B cell (primary cell): ENCODE results near the gene SEPTIN7. TPM values are rescaled to one million over a fixed set of nuclear protein-coding genes. Genes with fewer than 3 reads are reported as not detected.

Experiments used
- ATAC-seq: fragments of 200-7000 bp; cut with Tn5 transposase; one replicate; pipeline ENCODE4 v1.10.0; 2021; ENCODE audit warnings: low read depth, mild to moderate bottlenecking, moderate number of reproducible peaks, moderate library complexity
- CTCF ChIA-PET: fragments of 350-600 bp; sonication (Branson Sonifier 250); formaldehyde crosslinking; loops from one replicate; lab custom pipeline; 2021; ENCODE audit warnings: antibody characterized with exemption, inconsistent platforms; lab: Charles Lee
- POLR2A ChIA-PET: fragments of 350-600 bp; sonication (Branson Sonifier 250); formaldehyde crosslinking; loops from one replicate; lab custom pipeline; 2021; ENCODE audit warnings: antibody characterized with exemption; lab: Charles Lee
- DNase-seq: peaks from one replicate; pipeline ENCODE4 v3.0.0; 2013
- H2AFZ ChIP-seq: 2 replicates; pipeline ENCODE4 v1.6.1; 2012; ENCODE audit warnings: mild to moderate bottlenecking, low read depth, low read length; ENCODE audit not compliant: insufficient read depth, poor library complexity, severe bottlenecking
- H3K27ac ChIP-seq, 2 donors: 1 replicate in 1 of 2; 2 replicates in 1 of 2; pipeline ENCODE4 v1.5.1; 2012 to 2013; ENCODE audit warnings: low read length in 2 of 2, mild to moderate bottlenecking in 2 of 2, moderate library complexity in 1 of 2
- H3K27me3 ChIP-seq, 4 experiments: fragments of 200-600 bp in 1 of 4; sonication (generic) in 1 of 4; replicated peaks in 1 of 4; 1 replicate in 2 of 4; 2 replicates in 2 of 4; pipeline versions ENCODE4 v1.6.1 to v1.7.0; 2013 to 2016; ENCODE audit warnings: low read length in 3 of 4, mild to moderate bottlenecking in 2 of 4, mixed read lengths in 1 of 4, moderate library complexity in 1 of 4; ENCODE audit not compliant: insufficient read depth in 4 of 4, control insufficient read depth in 3 of 4; ENCODE audit errors: control extremely low read depth in 1 of 4
- H3K36me3 ChIP-seq, 2 experiments: replicated peaks in 1 of 2; 1 replicate in 1 of 2; 2 replicates in 1 of 2; pipeline versions ENCODE4 v1.6.1 to v1.7.1; 2013; ENCODE audit warnings: low read length in 1 of 2; ENCODE audit not compliant: insufficient read depth in 2 of 2, control insufficient read depth in 1 of 2; ENCODE audit errors: control extremely low read depth in 1 of 2, extremely low read depth in 1 of 2
- H3K4me1 ChIP-seq, 2 donors: fragments of 200-600 bp in 1 of 2; sonication (generic) in 1 of 2; 1 replicate in 1 of 2; 2 replicates in 1 of 2; pipeline versions ENCODE4 v1.5.1 to v1.6.1; 2013 to 2017; ENCODE audit warnings: low read length in 2 of 2; ENCODE audit not compliant: control insufficient read depth in 2 of 2, insufficient read depth in 2 of 2
- H3K4me2 ChIP-seq: replicated peaks from 2 replicates; pipeline ENCODE3; 2012; ENCODE audit warnings: mild to moderate bottlenecking, low read depth, low read length; ENCODE audit not compliant: poor library complexity, severe bottlenecking
- H3K4me3 ChIP-seq, 5 experiments: fragments of 200-600 bp in 1 of 5; sonication (generic) in 1 of 5; 1 replicate in 3 of 5; 2 replicates in 2 of 5; pipeline versions ENCODE4 v1.5.1 to v1.7.0; 2011 to 2016; ENCODE audit warnings: low read length in 4 of 5, mild to moderate bottlenecking in 4 of 5, low read depth in 2 of 5, control low read depth in 1 of 5, moderate library complexity in 1 of 5; ENCODE audit not compliant: insufficient read depth in 1 of 5; ENCODE audit errors: control extremely low read depth in 1 of 5, extremely low read depth in 1 of 5
- H3K79me2 ChIP-seq: fragments of 200-600 bp; sonication (generic); one replicate; pipeline ENCODE4 v1.6.0; 2016; ENCODE audit warnings: low read length; ENCODE audit not compliant: control insufficient read depth, insufficient read depth
- H3K9ac ChIP-seq: fragments of 200-600 bp; sonication (generic); 2 replicates; pipeline ENCODE4 v1.6.1; 2017; ENCODE audit warnings: mild to moderate bottlenecking, low read length, moderate library complexity
- H3K9me3 ChIP-seq, 3 donors: one replicate each; pipeline versions ENCODE4 v1.6.1 to v1.7.1; 2013; ENCODE audit warnings: low read length in 2 of 3; ENCODE audit not compliant: control insufficient read depth in 2 of 3, insufficient read depth in 1 of 3; ENCODE audit errors: control extremely low read depth in 1 of 3
- H4K20me1 ChIP-seq: 2 replicates; pipeline ENCODE4 v1.6.0; 2012; ENCODE audit warnings: mild to moderate bottlenecking, low read length; ENCODE audit not compliant: insufficient read depth, control insufficient read depth, poor library complexity, severe bottlenecking
- H3K27ac Mint-ChIP-seq: one replicate; pipeline ENCODE4 v1.8.0; 2021; ENCODE audit warnings: mixed read lengths
- H3K27me3 Mint-ChIP-seq: one replicate; pipeline ENCODE4 v1.8.0; 2021; ENCODE audit warnings: mixed read lengths
- H3K4me1 Mint-ChIP-seq: one replicate; pipeline ENCODE4 v1.8.0; 2021; ENCODE audit warnings: mixed read lengths
- H3K4me3 Mint-ChIP-seq: one replicate; pipeline ENCODE4 v1.8.0; 2021; ENCODE audit warnings: mixed read lengths
- H3K9me3 Mint-ChIP-seq: one replicate; pipeline ENCODE4 v1.8.0; 2022; ENCODE audit warnings: mixed read lengths; ENCODE audit not compliant: insufficient read depth
- EZH2 ChIP-seq: IDR thresholded peaks from 2 replicates; pipeline ENCODE4 v1.6.1; 2012; ENCODE audit warnings: borderline replicate concordance, low read depth, mild to moderate bottlenecking, moderate library complexity, low read length; ENCODE audit not compliant: insufficient read depth, poor library complexity, severe bottlenecking
- WGBS: methylation state at CpG from one replicate; pipeline ENCODE4 v1.1.5; 2013; ENCODE audit warnings: missing lambda C conversion rate; ENCODE audit not compliant: insufficient coverage; 5-methylcytosine and 5-hydroxymethylcytosine counted together
- intact Hi-C: fragments of 100-400 bp; cut with micrococcal nuclease; formaldehyde crosslinking; loops from one replicate; pipeline ENCODE4 v1.10.0; 2022
- polyA plus RNA-seq: library from polyadenylated mRNA; depleted of rRNA; stranded (reverse); fragments of >200 nt; gene quantifications from 2 replicates; pipeline ENCODE4 v1.2.3, GENCODE V29; 2012
- total RNA-seq, 2 donors: library from RNA; stranded (reverse); fragments of 120-200 nt in 1 of 2; gene quantifications; 1 replicate in 1 of 2; 2 replicates in 1 of 2; pipeline versions ENCODE4 v1.2.3 to v1.2.4, GENCODE V29; 2013 to 2022
- TF ChIP-seq, protein P1 (sequence below): fragments of 200-600 bp; IDR thresholded peaks from one replicate; pipeline ENCODE4 v1.8.0; 2022; ENCODE audit warnings: antibody characterized with exemption, mild to moderate bottlenecking

Gene SEPTIN7
- total and polyA plus RNA-seq, 2 donors (not counting 1 experiment from before 2014, with no cell fraction given) = 70.0 to 315 TPM

DNA sequence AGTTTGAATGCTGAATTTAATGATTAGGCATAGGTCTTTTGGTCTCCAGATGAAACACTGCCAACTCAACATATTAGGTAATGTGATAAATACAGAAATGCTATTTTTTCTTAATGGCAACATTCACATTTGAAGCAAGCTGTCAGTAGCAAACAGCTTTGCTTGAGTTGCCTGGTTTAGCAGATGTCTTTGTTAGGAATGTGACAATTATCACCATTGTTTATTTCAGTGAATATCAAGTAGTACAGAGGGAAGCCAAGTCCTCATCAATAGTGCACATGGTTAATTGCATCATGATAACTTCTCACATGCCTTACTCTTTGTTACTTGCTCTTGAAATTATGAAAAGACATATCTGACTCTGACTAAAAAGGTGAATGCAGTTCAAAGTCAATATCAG lies 23.7 kb upstream of the SEPTIN7 start:
- Histone ChIP-seq H2AFZ (no peak overlapping the region), H3K9me3 (no peaks in the 10 kb centered on the region), H3K4me3 (no peak overlapping the region), H3K9ac (no peak overlapping the region), H3K27me3 (no peaks in the 10 kb centered on the region), H4K20me1 (no peaks in the 10 kb centered on the region), H3K4me2 (no peak overlapping the region), H3K79me2 (no peaks in the 10 kb centered on the region), H3K27ac (no peak overlapping the region), H3K36me3 (no peaks in the 10 kb centered on the region), H3K4me1 (no peaks in the 10 kb centered on the region)
- ATAC-seq (no peak), DNase-seq (no peak)
- ChIA-PET POLR2A (no interaction called here), CTCF (interaction anchor here (0.9 kb wide), 2 partner anchors 66 to 67 kb away, joined by 3 read pairs; no protein-coding TSS in a partner anchor)
- Mint-ChIP-seq H3K4me1 (peaks cover 7% of the 10 kb centered on the region), H3K27me3 (no peaks in the 10 kb centered on the region), H3K4me3 (no peak overlapping the region), H3K27ac (no peak overlapping the region), H3K9me3 (no peaks in the 10 kb centered on the region)
- intact Hi-C loops = no loop called here
- TF ChIP-seq EZH2 = no peak
- TF ChIP-seq, protein P1, sequence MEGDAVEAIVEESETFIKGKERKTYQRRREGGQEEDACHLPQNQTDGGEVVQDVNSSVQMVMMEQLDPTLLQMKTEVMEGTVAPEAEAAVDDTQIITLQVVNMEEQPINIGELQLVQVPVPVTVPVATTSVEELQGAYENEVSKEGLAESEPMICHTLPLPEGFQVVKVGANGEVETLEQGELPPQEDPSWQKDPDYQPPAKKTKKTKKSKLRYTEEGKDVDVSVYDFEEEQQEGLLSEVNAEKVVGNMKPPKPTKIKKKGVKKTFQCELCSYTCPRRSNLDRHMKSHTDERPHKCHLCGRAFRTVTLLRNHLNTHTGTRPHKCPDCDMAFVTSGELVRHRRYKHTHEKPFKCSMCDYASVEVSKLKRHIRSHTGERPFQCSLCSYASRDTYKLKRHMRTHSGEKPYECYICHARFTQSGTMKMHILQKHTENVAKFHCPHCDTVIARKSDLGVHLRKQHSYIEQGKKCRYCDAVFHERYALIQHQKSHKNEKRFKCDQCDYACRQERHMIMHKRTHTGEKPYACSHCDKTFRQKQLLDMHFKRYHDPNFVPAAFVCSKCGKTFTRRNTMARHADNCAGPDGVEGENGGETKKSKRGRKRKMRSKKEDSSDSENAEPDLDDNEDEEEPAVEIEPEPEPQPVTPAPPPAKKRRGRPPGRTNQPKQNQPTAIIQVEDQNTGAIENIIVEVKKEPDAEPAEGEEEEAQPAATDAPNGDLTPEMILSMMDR = no peak

DNA sequence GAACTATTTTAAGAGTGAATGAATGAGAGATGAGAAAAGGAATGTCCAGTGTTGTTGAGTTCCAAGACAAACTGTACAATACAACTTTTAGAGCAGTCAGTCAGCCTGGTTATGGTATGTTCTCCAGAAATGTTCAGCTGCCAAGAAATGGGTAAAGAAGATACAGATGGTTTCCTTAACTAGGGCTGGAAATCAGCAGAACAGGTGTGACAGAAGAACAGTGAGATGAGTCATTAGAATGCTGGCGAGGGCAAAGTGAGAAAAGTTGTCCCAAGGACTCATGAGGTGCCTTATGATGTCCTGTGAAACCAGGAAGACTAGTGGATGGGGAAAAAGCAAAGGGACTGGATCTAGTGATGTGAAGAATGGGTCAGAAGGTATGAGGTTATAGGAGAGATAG lies 20.8 kb upstream of the SEPTIN7 start:
- Histone ChIP-seq H3K79me2 (no peaks in the 10 kb centered on the region), H3K9me3 (no peaks in the 10 kb centered on the region), H3K27me3 (no peaks in the 10 kb centered on the region), H3K4me3 (no peak overlapping the region), H3K4me2 (no peak overlapping the region), H4K20me1 (no peaks in the 10 kb centered on the region), H2AFZ (no peak overlapping the region), H3K4me1 (no peaks in the 10 kb centered on the region), H3K9ac (no peak overlapping the region), H3K27ac (no peak overlapping the region), H3K36me3 (no peaks in the 10 kb centered on the region)
- intact Hi-C loops = no loop called here
- no peaks in the 10 kb centered on the region for H3K9me3 Mint-ChIP-seq
- ChIA-PET POLR2A (no interaction called here), CTCF (no interaction called here)
- no peaks in the 10 kb centered on the region for H3K27me3 Mint-ChIP-seq
- peaks cover 5% of the 10 kb centered on the region for H3K4me1 Mint-ChIP-seq
- no peak overlapping the region for H3K4me3 Mint-ChIP-seq
- WGBS = 92% methylated on average over 1 of the region's 1 CpG
- no peak overlapping the region for H3K27ac Mint-ChIP-seq
- ATAC-seq (no peak), DNase-seq (no peak)
- TF ChIP-seq, protein P1 = no peak
- TF ChIP-seq EZH2 = no peak
